Measurements from ENCODE around the gene CBLL1. TPM values are rescaled to one million over a fixed set of nuclear protein-coding genes. Genes with fewer than 3 reads are reported as not detected.

Gene CBLL1
- total RNA-seq, 1 experiment from 2014 or later: 29.8 TPM

DNA sequence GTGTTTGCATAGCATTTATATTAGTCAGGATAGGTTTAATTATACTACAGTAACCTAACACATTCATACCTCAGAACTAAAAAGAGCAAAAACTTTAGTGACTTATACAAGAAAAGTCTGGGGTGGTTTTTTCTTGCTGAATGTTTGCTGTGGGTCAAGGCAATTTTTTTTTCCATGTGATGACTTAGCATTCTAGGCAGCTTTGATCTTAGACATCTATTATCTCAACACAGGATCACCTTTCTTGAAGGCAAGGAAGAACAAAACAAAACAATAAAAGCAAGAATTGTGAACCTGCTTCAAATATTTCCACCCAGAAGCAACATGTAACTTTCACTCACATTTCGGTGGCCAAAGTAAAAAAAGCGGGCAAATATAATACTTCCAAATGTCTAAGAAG is 20.7 kb upstream of the CBLL1 start:
- ChIA-PET POLR2A (no interaction called here), CTCF (interaction anchor here (1.2 to 1.9 kb wide), 2 partner anchors 152 to 260 kb away, joined by 3 to 7 read pairs; no protein-coding TSS in a partner anchor)
- Mint-ChIP-seq H3K4me3 (no peak overlapping the region), H3K36me3 (no peaks in the 10 kb centered on the region), H3K4me1 (peaks cover 11% of the 10 kb centered on the region), H3K27me3 (ENCODE audit: low read depth) (peaks cover 6% of the 10 kb centered on the region), H3K9me3 (no peaks in the 10 kb centered on the region), H3K27ac (no peak overlapping the region)
- TF ChIP-seq TEAD4 (CRISPR knock-in tag; IDR thresholded peaks at IDR 0.05) (no peak), ZNF232 (CRISPR knock-in tag; IDR thresholded peaks at IDR 0.05) (no peak), TCF7 (CRISPR knock-in tag; IDR thresholded peaks at IDR 0.05; ENCODE audit: low read depth) (no peak), EMX1 (CRISPR knock-in tag; IDR thresholded peaks at IDR 0.05) (no peak), PRRX2 (CRISPR knock-in tag; IDR thresholded peaks at IDR 0.05) (no peak), OVOL2 (CRISPR knock-in tag; IDR thresholded peaks at IDR 0.05; ENCODE audit: borderline replicate concordance) (no peak), TEAD1 (CRISPR knock-in tag; IDR thresholded peaks at IDR 0.05) (no peak), FOXK1 (CRISPR knock-in tag; IDR thresholded peaks at IDR 0.05) (no peak), FOXJ3 (CRISPR knock-in tag; IDR thresholded peaks at IDR 0.05; ENCODE audit: borderline replicate concordance) (no peak), NR2C2 (CRISPR knock-in tag; IDR thresholded peaks at IDR 0.05) (no peak), ZNF423 (CRISPR knock-in tag; IDR thresholded peaks at IDR 0.05) (no peak), JUN (CRISPR knock-in tag; IDR thresholded peaks at IDR 0.05) (no peak)
- TF ChIP-seq, protein P1, sequence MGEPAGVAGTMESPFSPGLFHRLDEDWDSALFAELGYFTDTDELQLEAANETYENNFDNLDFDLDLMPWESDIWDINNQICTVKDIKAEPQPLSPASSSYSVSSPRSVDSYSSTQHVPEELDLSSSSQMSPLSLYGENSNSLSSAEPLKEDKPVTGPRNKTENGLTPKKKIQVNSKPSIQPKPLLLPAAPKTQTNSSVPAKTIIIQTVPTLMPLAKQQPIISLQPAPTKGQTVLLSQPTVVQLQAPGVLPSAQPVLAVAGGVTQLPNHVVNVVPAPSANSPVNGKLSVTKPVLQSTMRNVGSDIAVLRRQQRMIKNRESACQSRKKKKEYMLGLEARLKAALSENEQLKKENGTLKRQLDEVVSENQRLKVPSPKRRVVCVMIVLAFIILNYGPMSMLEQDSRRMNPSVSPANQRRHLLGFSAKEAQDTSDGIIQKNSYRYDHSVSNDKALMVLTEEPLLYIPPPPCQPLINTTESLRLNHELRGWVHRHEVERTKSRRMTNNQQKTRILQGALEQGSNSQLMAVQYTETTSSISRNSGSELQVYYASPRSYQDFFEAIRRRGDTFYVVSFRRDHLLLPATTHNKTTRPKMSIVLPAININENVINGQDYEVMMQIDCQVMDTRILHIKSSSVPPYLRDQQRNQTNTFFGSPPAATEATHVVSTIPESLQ (CRISPR knock-in tag; IDR thresholded peaks at IDR 0.05): no peak
- TF ChIP-seq, protein P2, sequence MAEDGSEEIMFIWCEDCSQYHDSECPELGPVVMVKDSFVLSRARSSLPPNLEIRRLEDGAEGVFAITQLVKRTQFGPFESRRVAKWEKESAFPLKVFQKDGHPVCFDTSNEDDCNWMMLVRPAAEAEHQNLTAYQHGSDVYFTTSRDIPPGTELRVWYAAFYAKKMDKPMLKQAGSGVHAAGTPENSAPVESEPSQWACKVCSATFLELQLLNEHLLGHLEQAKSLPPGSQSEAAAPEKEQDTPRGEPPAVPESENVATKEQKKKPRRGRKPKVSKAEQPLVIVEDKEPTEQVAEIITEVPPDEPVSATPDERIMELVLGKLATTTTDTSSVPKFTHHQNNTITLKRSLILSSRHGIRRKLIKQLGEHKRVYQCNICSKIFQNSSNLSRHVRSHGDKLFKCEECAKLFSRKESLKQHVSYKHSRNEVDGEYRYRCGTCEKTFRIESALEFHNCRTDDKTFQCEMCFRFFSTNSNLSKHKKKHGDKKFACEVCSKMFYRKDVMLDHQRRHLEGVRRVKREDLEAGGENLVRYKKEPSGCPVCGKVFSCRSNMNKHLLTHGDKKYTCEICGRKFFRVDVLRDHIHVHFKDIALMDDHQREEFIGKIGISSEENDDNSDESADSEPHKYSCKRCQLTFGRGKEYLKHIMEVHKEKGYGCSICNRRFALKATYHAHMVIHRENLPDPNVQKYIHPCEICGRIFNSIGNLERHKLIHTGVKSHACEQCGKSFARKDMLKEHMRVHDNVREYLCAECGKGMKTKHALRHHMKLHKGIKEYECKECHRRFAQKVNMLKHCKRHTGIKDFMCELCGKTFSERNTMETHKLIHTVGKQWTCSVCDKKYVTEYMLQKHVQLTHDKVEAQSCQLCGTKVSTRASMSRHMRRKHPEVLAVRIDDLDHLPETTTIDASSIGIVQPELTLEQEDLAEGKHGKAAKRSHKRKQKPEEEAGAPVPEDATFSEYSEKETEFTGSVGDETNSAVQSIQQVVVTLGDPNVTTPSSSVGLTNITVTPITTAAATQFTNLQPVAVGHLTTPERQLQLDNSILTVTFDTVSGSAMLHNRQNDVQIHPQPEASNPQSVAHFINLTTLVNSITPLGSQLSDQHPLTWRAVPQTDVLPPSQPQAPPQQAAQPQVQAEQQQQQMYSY (CRISPR knock-in tag; IDR thresholded peaks at IDR 0.05): no peak
- no peak for ATAC-seq
- DNase-seq (ENCODE audit: low spot score): no peak

DNA sequence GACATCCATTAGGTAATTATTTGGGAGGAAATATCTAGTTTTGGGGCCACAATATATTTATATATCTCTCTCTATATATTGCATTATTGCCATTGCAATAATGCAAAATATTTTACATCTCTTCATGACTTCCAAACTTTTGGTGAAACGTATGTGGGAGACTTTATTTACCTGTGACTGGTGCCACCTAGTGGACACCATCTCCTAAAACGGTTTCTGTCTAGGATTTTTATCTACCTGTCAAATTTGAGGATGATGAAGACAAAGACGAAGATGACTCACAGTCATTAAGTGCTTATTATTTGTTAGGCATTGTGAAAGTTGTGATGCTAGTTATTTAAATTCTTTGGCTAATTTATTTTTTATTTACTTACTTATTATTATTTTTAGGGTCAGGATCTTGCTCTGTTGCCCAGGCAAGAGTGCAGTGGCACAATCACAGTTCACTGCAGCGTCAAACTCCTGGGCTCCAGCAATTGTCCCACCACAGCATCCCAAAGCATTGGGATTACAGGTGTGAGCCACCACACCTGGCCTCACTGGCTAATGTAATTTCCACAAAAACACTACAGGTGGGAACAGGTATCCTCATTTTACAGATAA is 18.7 kb upstream of the CBLL1 start:
- DNase-seq (ENCODE audit: low spot score): peak; percentile 22
- POLR2A ChIA-PET: interaction anchor here (0.8 kb wide), 1 partner anchor 252 kb away, joined by 3 read pairs; no protein-coding TSS in a partner anchor
- TF ChIP-seq SMAD4 (CRISPR knock-in tag; IDR thresholded peaks at IDR 0.05): no peak
- no peak for TF ChIP-seq MXD4 (CRISPR knock-in tag; IDR thresholded peaks at IDR 0.05; ENCODE audit: borderline replicate concordance)
- TF ChIP-seq ATF1 (CRISPR knock-in tag; IDR thresholded peaks at IDR 0.05): no peak
- TF ChIP-seq FOXP1 (CRISPR knock-in tag; IDR thresholded peaks at IDR 0.05; ENCODE audit: borderline replicate concordance): no peak
- TF ChIP-seq SMAD3 (CRISPR knock-in tag; IDR thresholded peaks at IDR 0.05; ENCODE audit: borderline replicate concordance): no peak
- TF ChIP-seq, protein P3, sequence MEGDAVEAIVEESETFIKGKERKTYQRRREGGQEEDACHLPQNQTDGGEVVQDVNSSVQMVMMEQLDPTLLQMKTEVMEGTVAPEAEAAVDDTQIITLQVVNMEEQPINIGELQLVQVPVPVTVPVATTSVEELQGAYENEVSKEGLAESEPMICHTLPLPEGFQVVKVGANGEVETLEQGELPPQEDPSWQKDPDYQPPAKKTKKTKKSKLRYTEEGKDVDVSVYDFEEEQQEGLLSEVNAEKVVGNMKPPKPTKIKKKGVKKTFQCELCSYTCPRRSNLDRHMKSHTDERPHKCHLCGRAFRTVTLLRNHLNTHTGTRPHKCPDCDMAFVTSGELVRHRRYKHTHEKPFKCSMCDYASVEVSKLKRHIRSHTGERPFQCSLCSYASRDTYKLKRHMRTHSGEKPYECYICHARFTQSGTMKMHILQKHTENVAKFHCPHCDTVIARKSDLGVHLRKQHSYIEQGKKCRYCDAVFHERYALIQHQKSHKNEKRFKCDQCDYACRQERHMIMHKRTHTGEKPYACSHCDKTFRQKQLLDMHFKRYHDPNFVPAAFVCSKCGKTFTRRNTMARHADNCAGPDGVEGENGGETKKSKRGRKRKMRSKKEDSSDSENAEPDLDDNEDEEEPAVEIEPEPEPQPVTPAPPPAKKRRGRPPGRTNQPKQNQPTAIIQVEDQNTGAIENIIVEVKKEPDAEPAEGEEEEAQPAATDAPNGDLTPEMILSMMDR (IDR thresholded peaks at IDR 0.05): peak; percentile 58
- peaks cover 8% of the 10 kb centered on the region for H3K27me3 Mint-ChIP-seq (ENCODE audit: low read depth)
- no peaks in the 10 kb centered on the region for H3K36me3 Mint-ChIP-seq
- H3K4me3 Mint-ChIP-seq: no peak overlapping the region
- CTCF ChIA-PET: interaction anchor here (0.7 to 1.9 kb wide), 3 partner anchors 64 to 262 kb away, joined by 3 to 7 read pairs (median 3); no protein-coding TSS in a partner anchor
- H3K4me1 Mint-ChIP-seq: peaks cover 6% of the 10 kb centered on the region
- H3K27ac Mint-ChIP-seq: no peak overlapping the region
- ATAC-seq: no peak
- H3K9me3 Mint-ChIP-seq: no peaks in the 10 kb centered on the region

Data from WTC11 (cell line).